ENCODE measurements around the gene PAGE2B.
A peak's percentile ranks its signal among the peaks of the same experiment; 100 is the strongest.
"Not testable (repeated sequence)": the region's sequence is repeated elsewhere in the genome, so short reads cannot be mapped to it uniquely, and the experiment has no call there.

Gene PAGE2B

DNA sequence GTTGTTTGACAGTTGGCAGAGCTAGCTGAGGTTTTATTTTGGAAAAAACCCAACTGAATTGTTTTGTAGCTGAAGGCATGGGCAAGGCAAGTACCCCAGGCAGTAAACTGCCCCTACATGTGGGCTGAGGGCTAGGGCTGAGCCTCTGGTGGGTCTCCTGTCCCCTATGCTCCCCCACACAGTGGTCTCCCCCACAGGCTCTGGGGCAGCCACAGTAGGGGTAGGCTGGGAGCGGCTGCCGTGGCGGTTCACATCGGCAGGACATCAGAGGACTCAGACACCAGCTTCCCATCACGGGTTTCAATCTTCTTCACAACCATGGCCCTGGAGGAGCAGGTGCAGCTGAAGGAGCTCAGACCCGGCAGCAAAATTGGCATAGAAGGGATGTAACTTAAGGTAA lies 33.3 kb upstream of the PAGE2B start:
- TF ChIP-seq PAX5 (IDR thresholded peaks at IDR 0.05; ENCODE audit: insufficient read depth, low read length, severe bottlenecking) = no peak
- no peak for TF ChIP-seq POLR2AphosphoS5 (IDR thresholded peaks at IDR 0.05; ENCODE audit: low read depth, low read length)
- no peak for TF ChIP-seq TAF1 (IDR thresholded peaks at IDR 0.05; ENCODE audit: low read depth, low read length)
- TF ChIP-seq POLR2A (IDR thresholded peaks at IDR 0.05; ENCODE audit: low read depth, low read length) = no peak
- TF ChIP-seq POU2F2 (IDR thresholded peaks at IDR 0.05; ENCODE audit: low read depth, low read length) = no peak
- TF ChIP-seq SPI1 (IDR thresholded peaks at IDR 0.05; ENCODE audit: low read depth, low read length) = no peak
- FAIRE-seq = no peak
- no peak for DNase-seq (ENCODE audit: insufficient read length, low spot score)

DNA sequence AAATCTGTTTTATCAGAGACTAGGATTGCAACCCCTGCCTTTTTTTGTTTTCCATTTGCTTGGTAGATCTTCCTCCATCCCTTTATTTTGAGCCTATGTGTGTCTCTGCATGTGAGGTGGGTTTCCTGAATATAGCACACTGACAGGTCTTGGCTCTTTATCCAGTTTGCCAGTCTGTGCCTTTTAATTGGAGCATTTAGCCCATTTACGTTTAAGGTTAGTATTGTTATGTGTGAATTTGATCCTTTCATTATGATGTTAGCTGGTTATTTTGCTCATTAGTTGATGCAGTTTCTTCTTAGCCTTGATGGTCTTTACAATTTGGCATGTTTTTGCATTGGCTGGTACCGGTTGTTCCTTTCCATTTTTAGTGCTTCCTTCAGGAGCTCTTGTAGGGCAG lies 24.2 kb upstream of the PAGE2B start:
- not testable (repeated sequence) for FAIRE-seq; DNase-seq (ENCODE audit: insufficient read length, low spot score)

DNA sequence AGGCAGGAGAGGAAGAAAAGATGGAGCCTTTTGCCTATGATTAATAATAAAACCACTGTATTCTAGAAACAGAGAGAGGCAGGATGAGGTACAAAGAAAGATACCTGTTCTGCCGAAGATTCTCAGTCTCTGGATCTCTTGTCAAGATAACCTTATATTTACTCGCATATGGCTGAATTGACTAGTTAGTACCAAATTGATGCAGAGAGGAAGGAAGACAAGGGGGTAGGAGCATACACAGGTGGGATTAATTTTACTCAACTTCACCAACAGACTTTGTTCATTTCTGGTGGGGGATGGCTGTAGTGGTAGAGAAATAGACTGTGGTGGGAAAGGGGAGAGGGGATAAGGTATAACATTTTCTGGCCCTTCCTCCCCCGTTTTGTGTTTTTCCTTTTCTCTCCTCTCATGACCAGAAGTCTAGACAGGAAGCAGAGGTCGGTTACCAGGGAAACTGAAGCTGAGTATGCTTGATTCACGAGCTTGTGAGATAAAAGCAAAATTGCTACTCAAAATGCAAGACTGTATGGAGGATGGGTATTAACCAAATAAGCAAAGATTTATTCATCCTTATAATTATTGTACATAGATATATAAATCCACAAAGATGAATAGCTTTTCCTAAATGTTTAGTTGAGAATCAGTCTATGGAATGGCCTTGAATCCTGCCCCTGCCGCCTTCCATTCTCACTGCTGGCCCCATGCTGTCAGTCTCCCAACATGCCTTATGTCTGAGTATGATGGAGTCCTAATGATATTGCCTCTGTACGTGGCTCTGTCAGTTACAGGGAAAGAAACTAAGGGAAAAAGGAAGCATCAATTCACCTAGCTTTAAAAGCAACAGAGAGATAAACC lies 17.8 kb upstream of the PAGE2B start:
- no peak for FAIRE-seq
- DNase-seq (ENCODE audit: insufficient read length, low spot score) = no peak
- TF ChIP-seq POLR2AphosphoS5 (IDR thresholded peaks at IDR 0.05; ENCODE audit: low read depth, low read length) (no peak), POLR2A (IDR thresholded peaks at IDR 0.05; ENCODE audit: low read depth, low read length) (no peak), PAX5 (IDR thresholded peaks at IDR 0.05; ENCODE audit: insufficient read depth, low read length, severe bottlenecking) (no peak), SPI1 (IDR thresholded peaks at IDR 0.05; ENCODE audit: low read depth, low read length) (no peak), POU2F2 (IDR thresholded peaks at IDR 0.05; ENCODE audit: low read depth, low read length) (no peak), TAF1 (IDR thresholded peaks at IDR 0.05; ENCODE audit: low read depth, low read length) (no peak)

DNA sequence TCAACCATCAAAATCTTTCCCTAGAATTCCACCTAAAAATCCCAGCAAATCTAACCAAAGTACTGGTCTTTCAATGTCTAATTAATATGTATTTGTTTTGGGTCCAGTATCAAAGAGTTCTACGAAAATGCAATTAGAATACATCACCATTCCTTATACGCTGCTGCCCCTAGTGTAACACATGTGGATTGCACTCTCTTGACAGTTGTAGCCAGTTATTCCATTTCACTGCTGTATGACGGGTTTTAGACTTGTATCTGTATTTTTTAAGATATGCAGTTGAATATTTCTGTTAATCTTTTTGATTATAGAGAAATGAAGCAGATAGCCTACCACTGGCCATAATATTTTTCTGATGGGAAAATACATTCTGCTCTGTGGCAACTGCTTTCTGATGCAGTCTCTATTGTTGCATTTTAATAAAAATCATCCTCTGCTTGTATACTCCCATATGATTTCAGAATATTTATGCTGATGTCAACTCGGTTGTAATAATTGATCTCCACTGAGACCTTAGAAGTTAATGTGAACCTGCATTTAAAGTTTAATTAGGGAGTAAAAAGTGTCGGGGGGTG lies 17.1 kb upstream of the PAGE2B start:
- DNase-seq (ENCODE audit: insufficient read length, low spot score) (no peak), FAIRE-seq (peak; percentile 88)
- TF ChIP-seq POU2F2 (IDR thresholded peaks at IDR 0.05; ENCODE audit: low read depth, low read length) (no peak), PAX5 (IDR thresholded peaks at IDR 0.05; ENCODE audit: insufficient read depth, low read length, severe bottlenecking) (no peak), POLR2AphosphoS5 (IDR thresholded peaks at IDR 0.05; ENCODE audit: low read depth, low read length) (no peak), TAF1 (IDR thresholded peaks at IDR 0.05; ENCODE audit: low read depth, low read length) (no peak), SPI1 (IDR thresholded peaks at IDR 0.05; ENCODE audit: low read depth, low read length) (no peak)

DNA sequence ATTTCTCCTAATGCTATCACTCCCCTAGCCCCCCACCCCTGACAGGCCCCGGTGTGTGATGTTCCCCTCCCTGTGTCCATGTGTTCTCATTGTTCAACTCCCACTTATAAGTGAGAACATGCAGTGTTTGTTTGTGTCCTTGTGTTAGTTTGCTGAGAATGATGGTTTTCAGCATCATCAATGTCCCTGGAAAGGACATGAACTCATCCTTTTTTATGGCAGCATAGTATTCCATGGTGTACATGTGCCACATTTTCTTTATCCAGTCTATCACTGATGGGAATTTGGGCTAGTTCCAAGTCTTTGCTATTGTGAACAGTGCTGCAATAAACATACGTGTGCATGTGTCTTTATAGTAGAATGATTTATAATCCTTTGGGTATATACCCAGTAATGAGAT lies 7.7 kb upstream of the PAGE2B start:
- FAIRE-seq; DNase-seq (ENCODE audit: insufficient read length, low spot score): not testable (repeated sequence)

DNA sequence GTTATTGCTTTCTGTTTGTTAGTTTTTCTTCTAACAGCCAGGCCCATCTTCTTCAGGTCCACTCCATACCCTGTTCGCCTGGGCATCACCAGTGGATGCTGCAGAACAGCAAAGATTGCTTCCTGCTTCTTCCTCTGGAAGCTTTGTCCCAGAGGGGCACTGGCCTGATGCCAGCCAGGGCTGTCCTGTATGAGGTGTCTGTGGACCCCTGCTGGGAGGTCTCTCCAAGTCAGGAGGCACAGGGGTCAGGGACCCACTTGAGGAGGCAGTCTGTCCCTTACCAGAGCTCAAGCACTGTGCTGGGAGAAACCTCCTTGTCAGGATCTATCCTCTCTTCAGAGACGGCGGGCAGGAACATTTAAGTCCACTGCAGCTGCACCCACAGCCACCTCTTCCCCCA lies 2.5 kb upstream of the PAGE2B start:
- TF ChIP-seq POU2F2 (IDR thresholded peaks at IDR 0.05; ENCODE audit: low read depth, low read length) (no peak), TAF1 (IDR thresholded peaks at IDR 0.05; ENCODE audit: low read depth, low read length) (no peak), SPI1 (IDR thresholded peaks at IDR 0.05; ENCODE audit: low read depth, low read length) (no peak), PAX5 (IDR thresholded peaks at IDR 0.05; ENCODE audit: insufficient read depth, low read length, severe bottlenecking) (no peak), POLR2AphosphoS5 (IDR thresholded peaks at IDR 0.05; ENCODE audit: low read depth, low read length) (no peak), POLR2A (IDR thresholded peaks at IDR 0.05; ENCODE audit: low read depth, low read length) (no peak)
- no peak for FAIRE-seq
- no peak for DNase-seq (ENCODE audit: insufficient read length, low spot score)

DNA sequence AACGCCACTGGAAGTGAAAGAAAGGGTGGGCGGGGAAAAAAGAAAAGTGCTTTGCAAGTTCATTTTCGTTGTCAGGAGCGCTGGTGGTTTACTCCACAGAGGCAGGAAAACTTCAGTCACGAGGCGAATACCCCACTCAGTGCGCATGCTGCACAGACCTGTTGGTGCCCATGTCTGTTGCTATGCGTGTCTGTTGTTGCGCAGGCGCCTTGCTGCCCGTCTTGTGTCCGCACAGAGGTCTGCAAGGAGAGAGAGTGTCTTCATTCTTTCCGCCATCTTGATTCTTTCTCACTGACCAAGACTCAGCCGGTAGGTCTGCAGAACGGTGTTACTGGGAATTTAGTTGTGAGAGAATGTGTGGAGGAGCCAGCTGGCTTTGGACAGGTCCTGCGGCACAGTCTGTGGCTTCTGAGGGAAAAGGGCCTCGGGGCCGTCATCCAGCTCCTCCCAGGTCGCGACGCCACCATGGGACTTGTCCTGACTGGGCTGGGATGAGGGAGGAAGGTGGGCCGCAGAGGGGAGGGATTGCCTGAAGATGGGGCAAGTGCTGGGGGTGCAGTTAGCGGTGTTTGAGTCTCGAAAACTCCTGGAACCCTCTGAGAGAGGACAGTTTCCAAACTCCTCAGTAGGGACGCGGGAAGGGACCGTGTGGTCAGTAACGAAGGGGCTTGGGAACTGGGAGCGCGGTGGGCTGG lies 14.1 kb downstream of the PAGE2B start, which contains the start of gene PAGE2:
Gene PAGE2, plus strand, starts transcription at position 224 of the 695 bp plus-strand sequence. CDS start 1,003 bp downstream, outside the sequence.
- DNase-seq (ENCODE audit: insufficient read length, low spot score) = no peak
- no peak for TF ChIP-seq POLR2AphosphoS5 (IDR thresholded peaks at IDR 0.05; ENCODE audit: low read depth, low read length)
- no peak for TF ChIP-seq PAX5 (IDR thresholded peaks at IDR 0.05; ENCODE audit: insufficient read depth, low read length, severe bottlenecking)
- no peak for TF ChIP-seq TAF1 (IDR thresholded peaks at IDR 0.05; ENCODE audit: low read depth, low read length)
- no peak for TF ChIP-seq SPI1 (IDR thresholded peaks at IDR 0.05; ENCODE audit: low read depth, low read length)
- no peak for TF ChIP-seq POU2F2 (IDR thresholded peaks at IDR 0.05; ENCODE audit: low read depth, low read length)
- no peak for TF ChIP-seq POLR2A (IDR thresholded peaks at IDR 0.05; ENCODE audit: low read depth, low read length)
- FAIRE-seq = no peak

DNA sequence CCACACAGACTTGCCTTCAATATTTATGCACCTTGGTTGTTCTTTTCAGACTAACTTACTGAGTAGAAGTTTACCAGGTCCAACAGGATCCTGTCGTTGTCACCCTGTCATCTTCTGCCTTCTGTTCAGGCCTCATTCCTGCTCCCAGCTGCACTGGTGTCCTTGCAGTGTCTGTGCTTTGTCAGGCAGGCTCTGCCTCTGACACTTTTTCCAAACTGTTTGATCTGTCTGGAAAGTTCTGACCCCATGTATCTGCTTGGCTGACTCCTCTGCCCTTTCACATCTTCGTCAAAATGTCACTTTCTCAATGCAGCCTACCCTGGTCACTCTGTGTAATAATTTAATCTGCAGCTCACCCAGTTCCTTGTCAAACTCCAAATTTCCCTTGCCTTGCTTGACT lies 23.9 kb downstream of the PAGE2B start:
- no peak for DNase-seq (ENCODE audit: insufficient read length, low spot score)
- no peak for TF ChIP-seq TAF1 (IDR thresholded peaks at IDR 0.05; ENCODE audit: low read depth, low read length)
- TF ChIP-seq SPI1 (IDR thresholded peaks at IDR 0.05; ENCODE audit: low read depth, low read length) = no peak
- TF ChIP-seq POU2F2 (IDR thresholded peaks at IDR 0.05; ENCODE audit: low read depth, low read length) = no peak
- TF ChIP-seq POLR2A (IDR thresholded peaks at IDR 0.05; ENCODE audit: low read depth, low read length) = no peak
- no peak for FAIRE-seq

DNA sequence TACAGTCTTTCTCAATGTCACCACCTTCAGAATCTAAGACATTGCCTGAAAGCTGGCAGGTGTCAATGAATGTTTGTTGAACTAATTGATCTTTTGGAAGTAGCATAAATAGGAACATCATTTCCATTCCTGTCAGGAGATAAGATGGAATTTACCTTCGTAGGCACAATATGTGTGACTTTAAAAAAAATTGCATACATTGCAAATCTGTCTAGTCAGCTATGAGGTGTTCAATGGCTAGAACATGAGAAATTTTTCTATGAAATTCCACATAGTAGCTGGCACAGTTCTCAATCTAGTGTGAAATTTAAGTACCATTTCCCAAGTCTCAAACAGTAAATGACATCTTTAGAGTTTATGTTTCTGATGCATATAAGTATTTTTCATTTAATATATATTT lies 24.3 kb downstream of the PAGE2B start:
- no peak for TF ChIP-seq PAX5 (IDR thresholded peaks at IDR 0.05; ENCODE audit: insufficient read depth, low read length, severe bottlenecking)
- no peak for TF ChIP-seq POLR2AphosphoS5 (IDR thresholded peaks at IDR 0.05; ENCODE audit: low read depth, low read length)
- no peak for TF ChIP-seq POU2F2 (IDR thresholded peaks at IDR 0.05; ENCODE audit: low read depth, low read length)
- TF ChIP-seq SPI1 (IDR thresholded peaks at IDR 0.05; ENCODE audit: low read depth, low read length) = no peak
- FAIRE-seq (no peak), DNase-seq (ENCODE audit: insufficient read length, low spot score) (no peak)

DNA sequence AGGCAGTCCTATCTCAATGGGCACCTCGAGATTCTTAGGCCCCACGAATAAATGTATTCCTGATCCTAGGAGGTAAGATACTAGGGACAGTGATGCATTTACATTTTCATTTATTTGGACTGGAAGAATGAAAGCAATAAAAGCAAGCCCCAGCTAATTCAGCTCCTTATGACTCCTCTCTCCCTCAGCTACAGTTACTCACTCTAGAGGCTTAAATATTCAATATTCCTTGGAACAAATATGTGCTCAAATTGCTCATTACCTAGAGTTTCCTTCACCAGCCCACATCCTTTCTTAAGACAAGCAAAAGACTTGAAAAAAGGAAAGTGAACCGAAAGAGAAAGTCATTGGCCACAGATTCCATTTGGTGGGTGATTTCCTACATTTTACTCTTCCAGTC lies 27.9 kb downstream of the PAGE2B start:
- no peak for FAIRE-seq
- no peak for DNase-seq (ENCODE audit: insufficient read length, low spot score)

More for the DNA sequence above, 27.9 kb downstream of the PAGE2B start:
- TF ChIP-seq SPI1 (IDR thresholded peaks at IDR 0.05; ENCODE audit: low read depth, low read length) (no peak), TAF1 (IDR thresholded peaks at IDR 0.05; ENCODE audit: low read depth, low read length) (no peak), PAX5 (IDR thresholded peaks at IDR 0.05; ENCODE audit: insufficient read depth, low read length, severe bottlenecking) (no peak), POU2F2 (IDR thresholded peaks at IDR 0.05; ENCODE audit: low read depth, low read length) (no peak), POLR2AphosphoS5 (IDR thresholded peaks at IDR 0.05; ENCODE audit: low read depth, low read length) (no peak), POLR2A (IDR thresholded peaks at IDR 0.05; ENCODE audit: low read depth, low read length) (no peak)
